SK-N-MC (cell line): ENCODE data around the gene IFT57.
"Not testable (repeated sequence)": the region's sequence is repeated elsewhere in the genome, so short reads cannot be mapped to it uniquely, and the experiment has no call there.

Experiments
- EZH2 ChIP-seq: fragments of 200-600 bp; sonication (generic); IDR thresholded peaks from one replicate; pipeline ENCODE4 v1.6.1; 2017; ENCODE audit warnings: antibody characterized with exemption
- POLR2AphosphoS5 ChIP-seq: IDR thresholded peaks from 2 replicates; pipeline ENCODE4 v1.6.1; 2012; ENCODE audit warnings: mild to moderate bottlenecking, low read depth, low read length, borderline replicate concordance

DNA sequence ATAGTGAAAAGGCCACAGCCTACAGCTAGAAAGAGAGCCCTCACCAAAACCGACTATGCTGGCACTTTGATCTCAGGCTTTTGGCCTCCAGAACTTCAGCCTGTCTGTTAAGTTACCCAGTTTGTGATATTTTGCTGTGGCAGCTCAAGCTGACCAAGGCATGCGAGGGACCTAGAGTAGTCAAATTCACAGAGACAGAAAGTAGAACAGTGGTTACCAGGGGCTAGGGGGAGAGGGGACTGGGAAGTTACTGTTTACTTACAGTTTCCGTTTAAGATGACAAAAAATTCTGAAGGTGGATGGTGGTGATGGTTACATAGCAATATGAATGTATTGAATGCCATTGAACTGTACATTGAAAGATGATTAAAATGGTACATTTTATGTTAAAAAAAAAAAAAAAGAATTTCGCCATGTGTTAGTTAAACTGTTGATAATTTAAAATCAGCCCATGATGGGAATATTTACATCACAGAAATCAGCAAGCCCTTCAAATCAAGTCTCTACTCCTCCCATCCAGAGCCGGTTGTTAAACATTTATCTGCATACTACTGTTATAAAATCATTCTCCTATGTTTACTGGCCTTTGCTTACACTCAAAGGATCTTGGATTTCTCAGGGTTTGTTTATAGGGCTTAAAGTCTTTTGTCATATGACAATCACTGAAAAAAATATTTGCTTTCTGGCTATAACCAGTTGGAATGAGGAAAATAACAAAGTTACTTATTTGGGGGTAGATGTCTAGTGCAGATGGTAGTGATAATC lies 42.5 kb upstream of the IFT57 start:
- TF ChIP-seq EZH2, POLR2AphosphoS5: not testable (repeated sequence)
